Vagina (tissue), 2 donors: ENCODE measurements around the gene USP2.

Experiments used
- CTCF ChIP-seq, 3 experiments: fragments of 450-650 bp in 2 of 3; fragments of 200-600 bp in 1 of 3; sonication (generic) in 1 of 3; IDR thresholded peaks; one replicate each; pipeline ENCODE4 v1.5.1; 2017 to 2019; ENCODE audit warnings: antibody characterized with exemption in 3 of 3, mild to moderate bottlenecking in 2 of 3, moderate library complexity in 2 of 3
- POLR2AphosphoS5 ChIP-seq, 2 donors: sonication (generic); formaldehyde crosslinking; IDR thresholded peaks; one replicate each; pipeline ENCODE4 v1.9.0; 2017; ENCODE audit warnings: antibody characterized with exemption in 2 of 2, mild to moderate bottlenecking in 2 of 2, low read depth in 1 of 2; ENCODE audit not compliant: insufficient read depth in 1 of 2

GRCh38 chr11:119314726-119315125, 66.8 kb downstream of the USP2 start:
- no peak for TF ChIP-seq POLR2AphosphoS5 (IDR thresholded peaks at IDR 0.05; ENCODE audit: insufficient read depth in 1 of 2, low read depth in 1 of 2)
- no peak for TF ChIP-seq CTCF (IDR thresholded peaks at IDR 0.05)
